Natural killer cell (primary cell): Measurements from ENCODE around the gene RGS8. TPM values are rescaled to one million over a fixed set of nuclear protein-coding genes. Genes with fewer than 3 reads are reported as not detected.

Experiments used
- ATAC-seq, 3 donors: fragments of 150-1000 bp in 2 of 3; fragments of 200-7000 bp in 1 of 3; cut with Tn5 transposase; 1 replicate in 1 of 3; 2 replicates in 2 of 3; pipeline ENCODE4 v1.10.0; 2021; ENCODE audit warnings: mild to moderate bottlenecking in 2 of 3, moderate library complexity in 2 of 3
- DNase-seq, 2 donors: peaks; one replicate each; pipeline versions ENCODE4 v3.0.0 to v3.0.0-alpha.2; 2013 to 2021; ENCODE audit warnings: mixed read lengths in 1 of 2
- H3K27ac ChIP-seq: one replicate; pipeline ENCODE4 v1.5.1; 2013; ENCODE audit warnings: mild to moderate bottlenecking, low read length
- H3K27me3 ChIP-seq: one replicate; pipeline ENCODE4 v1.6.1; 2013; ENCODE audit warnings: low read length; ENCODE audit not compliant: control insufficient read depth, insufficient read depth
- H3K36me3 ChIP-seq: one replicate; pipeline ENCODE4 v1.6.1; 2013; ENCODE audit warnings: low read length; ENCODE audit not compliant: control insufficient read depth, insufficient read depth
- H3K4me1 ChIP-seq: one replicate; pipeline ENCODE4 v1.6.1; 2013; ENCODE audit warnings: low read length; ENCODE audit not compliant: control insufficient read depth, insufficient read depth
- H3K4me3 ChIP-seq: one replicate; pipeline ENCODE4 v1.5.1; 2013; ENCODE audit warnings: low read length
- H3K9me3 ChIP-seq: one replicate; pipeline ENCODE4 v1.6.1; 2013; ENCODE audit warnings: low read length; ENCODE audit not compliant: control insufficient read depth, insufficient read depth
- H3K27ac Mint-ChIP-seq, 2 donors: one replicate each; pipeline ENCODE4 v1.8.0; 2022; ENCODE audit warnings: mild to moderate bottlenecking in 2 of 2, mixed read lengths in 2 of 2, moderate library complexity in 1 of 2
- H3K27me3 Mint-ChIP-seq, 2 donors: one replicate each; pipeline ENCODE4 v1.8.0; 2022; ENCODE audit warnings: low read depth in 2 of 2, mixed read lengths in 2 of 2
- H3K36me3 Mint-ChIP-seq: one replicate; pipeline ENCODE4 v1.8.0; 2022; ENCODE audit warnings: mixed read lengths
- H3K4me1 Mint-ChIP-seq, 2 donors: one replicate each; pipeline ENCODE4 v1.8.0; 2022; ENCODE audit warnings: mixed read lengths in 2 of 2
- H3K4me3 Mint-ChIP-seq: one replicate; pipeline ENCODE4 v1.8.0; 2022; ENCODE audit warnings: mild to moderate bottlenecking, moderate library complexity, mixed read lengths
- H3K9me3 Mint-ChIP-seq, 2 donors: one replicate each; pipeline ENCODE4 v1.8.0; 2022; ENCODE audit warnings: mixed read lengths in 2 of 2
- CTCF ChIP-seq: fragments of 200-600 bp; IDR thresholded peaks from one replicate; pipeline ENCODE4 v1.8.0; 2022; ENCODE audit warnings: antibody characterized with exemption
- WGBS: methylation state at CpG from one replicate; pipeline ENCODE4 v1.1.7; 2013; ENCODE audit warnings: missing lambda C conversion rate; ENCODE audit not compliant: insufficient coverage; 5-methylcytosine and 5-hydroxymethylcytosine counted together
- intact Hi-C: fragments of 100-400 bp; cut with micrococcal nuclease; formaldehyde crosslinking; loops from one replicate; pipeline ENCODE4 v1.14.2; 2022
- total RNA-seq, 4 donors: library from RNA; stranded (reverse); fragments of 120-200 nt in 1 of 4; gene quantifications; one replicate each; pipeline versions ENCODE4 v1.2.3 to v1.2.4, GENCODE V29; 2013 to 2022

Gene RGS8
- total RNA-seq, 3 donors from 2014 or later (not counting 1 experiment from before 2014, with no cell fraction given) = not detected

GRCh38 chr1:182635871-182636270, 48.5 kb downstream of the RGS8 start:
- DNase-seq (no peak), ATAC-seq (no peak)
- H3K4me1 ChIP-seq = peaks cover 3% of the 10 kb centered on the region
- H3K4me1 Mint-ChIP-seq = peaks cover 14 to 16% of the 10 kb centered on the region in 2 donors
- H3K36me3 ChIP-seq = no peaks in the 10 kb centered on the region
- H3K27ac ChIP-seq = no peak overlapping the region
- no peak overlapping the region for H3K4me3 ChIP-seq
- TF ChIP-seq CTCF = no peak
- 74% methylated on average over 2 of the region's 2 CpGs for WGBS
- no peaks in the 10 kb centered on the region for H3K27me3 ChIP-seq
- H3K27me3 Mint-ChIP-seq = peaks cover 40 to 59% of the 10 kb centered on the region in 2 donors
- H3K36me3 Mint-ChIP-seq = no peaks in the 10 kb centered on the region
- H3K27ac Mint-ChIP-seq = no peak overlapping the region
- H3K9me3 ChIP-seq = no peaks in the 10 kb centered on the region
- H3K4me3 Mint-ChIP-seq = no peak overlapping the region
- no peaks in the 10 kb centered on the region for H3K9me3 Mint-ChIP-seq
- intact Hi-C loops = no loop called here

Other genes with a start within 250 kb of the RGS8 start
- gene RGSL1, start 234.4 kb downstream of the RGS8 start, total RNA-seq = not detected
- gene RNASEL, start 95.3 kb downstream of the RGS8 start, total RNA-seq = 1 to 10 TPM; 3.3 to 5.8 (median 4.8) TPM
- 1 to 10 TPM; 1.3 to 9.6 (median 4.2) TPM for gene RGS16, start 80.2 kb downstream of the RGS8 start, total RNA-seq
- gene NPL, start 105.2 kb upstream of the RGS8 start, total RNA-seq = 10 to 100 TPM in 1 of 3 donors, 1 to 10 TPM in 2; 5.2 to 10.6 (median 6.8) TPM
- gene DHX9, start 154.8 kb upstream of the RGS8 start, total RNA-seq = 100 to 1,000 TPM; 208 to 226 (median 226) TPM